Measurements from ENCODE around the gene STAT1. TPM values are rescaled to one million over a fixed set of nuclear protein-coding genes. Genes with fewer than 3 reads are reported as not detected.

The STAT1 gene
- total RNA-seq, 1 experiment from 2014 or later: 60.7 TPM

GRCh38 chr2:191003405-191004309 lies 10.3 kb downstream of the STAT1 start:
- Histone ChIP-seq H3K27ac (ENCODE audit: low read depth, low read length) (no peak overlapping the region), H3K9me2 (ENCODE audit: insufficient read depth) (no peaks in the 10 kb centered on the region), H3K9ac (ENCODE audit: low read length) (no peak overlapping the region), H3K4me1 (ENCODE audit: control insufficient read depth in 1 of 2, insufficient read depth in 2 of 2, low read length in 2 of 2) (no peaks in the 10 kb centered on the region), H3K9me3 (ENCODE audit: control insufficient read depth in 1 of 2, insufficient read depth in 1 of 2, low read depth in 1 of 2, low read length in 2 of 2) (no peaks in the 10 kb centered on the region), H3K27me3 (ENCODE audit: insufficient read depth, low read length) (no peaks in the 10 kb centered on the region), H4K20me1 (ENCODE audit: insufficient read depth) (no peaks in the 10 kb centered on the region), H3K79me2 (ENCODE audit: insufficient read depth, low read length) (no peaks in the 10 kb centered on the region), H2AFZ (ENCODE audit: low read depth, low read length, poor library complexity, severe bottlenecking) (no peak overlapping the region), H3K4me2 (ENCODE audit: low read length) (no peak overlapping the region), H3K4me3 (replicated peaks in 1 of 2; ENCODE audit: low read depth in 1 of 2, low read length in 2 of 2) (no peak overlapping the region), H3K36me3 (ENCODE audit: control insufficient read depth in 1 of 2, insufficient read depth in 2 of 2, low read length in 2 of 2) (peaks cover 70 to 86% of the 10 kb centered on the region in 2 experiments)
- no TSS peak for BruUV-seq (replicated peaks)
- intact Hi-C loops (cut with micrococcal nuclease): no loop called here
- no peak for DNase-seq (ENCODE audit: low read depth, low spot score)
- no peak for ATAC-seq
- CTCF ChIA-PET: no interaction called here
- POLR2A ChIA-PET: no interaction called here
- RAD21 ChIA-PET (ENCODE audit: low non-redundant PET in 1 of 2, low total read pairs in 2 of 2, uncharacterized antibody in 2 of 2, unreplicated experiment in 2 of 2): no interaction called here
- TF ChIP-seq POLR2A (IDR thresholded peaks at IDR 0.05; ENCODE audit: borderline replicate concordance, extremely low read depth, insufficient read depth, insufficient read length) (no peak), EGR1 (IDR thresholded peaks at IDR 0.05; ENCODE audit: low read depth) (no peak), CTCF (IDR thresholded peaks at IDR 0.05 in 2 of 3, conservative IDR thresholded peaks at IDR 0.05 in 1 of 3; ENCODE audit: borderline replicate concordance in 1 of 3, insufficient read depth in 1 of 3, low read depth in 2 of 3, low read length in 2 of 3) (no peak), REST (IDR thresholded peaks at IDR 0.05; ENCODE audit: low read depth) (no peak), YY1 (IDR thresholded peaks at IDR 0.05; ENCODE audit: extremely low read depth, insufficient replicate concordance, low read depth, low read length) (no peak), ZFX (IDR thresholded peaks at IDR 0.05) (no peak), TCF7L2 (IDR thresholded peaks at IDR 0.05; ENCODE audit: borderline replicate concordance, extremely low read depth, insufficient read depth, insufficient read length) (no peak), SRF (IDR thresholded peaks at IDR 0.05; ENCODE audit: low read depth) (no peak), FOSL1 (IDR thresholded peaks at IDR 0.05; ENCODE audit: low read depth) (no peak), POLR2AphosphoS5 (IDR thresholded peaks at IDR 0.05; ENCODE audit: low read depth, low read length) (no peak), SP1 (IDR thresholded peaks at IDR 0.05; ENCODE audit: low read depth) (no peak), ZBTB33 (IDR thresholded peaks at IDR 0.05; ENCODE audit: extremely low read depth, insufficient replicate concordance, low read length) (no peak), CEBPB (IDR thresholded peaks at IDR 0.05; ENCODE audit: low read depth) (no peak), ZNF274 (IDR thresholded peaks at IDR 0.05; ENCODE audit: low read depth, low read length) (no peak), RAD21 (IDR thresholded peaks at IDR 0.05; ENCODE audit: low read depth) (no peak), EZH2phosphoT487 (IDR thresholded peaks at IDR 0.05; ENCODE audit: borderline replicate concordance) (no peak), EZH2 (IDR thresholded peaks at IDR 0.05) (no peak), SIN3A (IDR thresholded peaks at IDR 0.05; ENCODE audit: low read depth) (no peak), JUND (IDR thresholded peaks at IDR 0.05) (no peak), ELF1 (IDR thresholded peaks at IDR 0.05; ENCODE audit: borderline replicate concordance, low read depth) (no peak)

Measured in HCT116 (cell line).